Ecto neural progenitor cell (in vitro differentiated cells): ENCODE data around the gene AGPS.
"Not testable (repeated sequence)": the region's sequence is repeated elsewhere in the genome, so short reads cannot be mapped to it uniquely, and the experiment has no call there.

ENCODE experiments used
- DNase-seq: peaks from one replicate; pipeline ENCODE4 v3.0.0-alpha.2; 2018; ENCODE audit warnings: low spot score

The AGPS gene

DNA sequence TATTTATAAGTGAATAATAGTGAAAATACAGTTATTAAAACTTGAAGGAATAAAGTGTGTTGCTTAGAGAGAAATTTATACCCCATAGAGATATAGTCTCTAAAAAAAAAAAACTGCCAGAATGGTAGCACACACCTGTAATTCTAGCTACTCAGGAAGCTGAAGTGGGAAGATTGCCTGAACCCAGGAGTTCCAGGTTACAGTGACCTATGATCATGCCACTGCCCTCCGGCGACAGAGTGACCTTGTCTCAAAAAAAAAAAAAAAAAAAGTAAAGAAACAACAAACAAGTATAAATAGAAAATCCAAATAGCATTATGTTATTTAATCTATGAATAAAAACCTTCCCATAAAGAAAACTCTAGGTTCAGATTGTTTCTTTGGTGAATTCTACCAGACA is 7.4 kb upstream of the AGPS start:
- no peak for DNase-seq

- no peak for DNase-seq
Measured at GRCh38 chr2:177391822-177392372, 676 bp upstream of the AGPS start.

GRCh38 chr2:177393203-177393755 is 706 bp downstream of the AGPS start:
- DNase-seq: no peak

DNA sequence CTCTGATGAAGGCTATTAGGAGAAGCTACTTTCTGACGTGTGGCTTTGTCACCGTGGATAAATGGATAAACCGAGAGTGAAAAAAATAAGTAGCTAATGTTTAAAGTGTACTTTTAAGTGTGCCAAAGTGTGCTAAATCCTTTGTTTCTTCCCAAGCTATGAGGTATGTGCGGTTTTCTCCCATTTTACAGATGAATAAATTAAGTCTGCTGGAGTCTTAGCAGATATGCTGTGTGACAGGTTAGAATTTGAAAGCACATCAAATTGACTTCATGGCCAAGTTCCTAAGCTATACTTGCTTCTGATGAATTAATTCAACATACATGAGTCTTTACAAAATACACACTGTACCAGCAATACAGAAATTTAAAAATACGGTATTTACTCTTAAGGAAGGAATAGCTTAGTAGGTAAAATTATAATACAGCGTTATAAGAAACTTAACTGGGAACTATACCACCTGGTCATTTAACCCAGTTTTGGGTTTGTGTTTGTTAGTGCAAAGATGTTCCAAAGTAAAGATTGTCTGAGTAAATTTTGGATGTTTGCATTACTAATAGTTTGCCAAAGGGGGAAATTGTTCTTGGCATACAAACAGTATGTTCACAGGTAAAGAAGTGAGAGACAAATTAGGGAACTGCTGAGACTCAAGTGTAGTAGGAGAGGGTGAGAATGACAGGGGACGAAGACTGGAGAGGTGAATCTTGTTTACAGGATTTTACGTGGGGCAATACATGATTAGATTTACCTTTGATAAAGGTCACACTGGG is 1.4 kb downstream of the AGPS start:
- DNase-seq: no peak

DNA sequence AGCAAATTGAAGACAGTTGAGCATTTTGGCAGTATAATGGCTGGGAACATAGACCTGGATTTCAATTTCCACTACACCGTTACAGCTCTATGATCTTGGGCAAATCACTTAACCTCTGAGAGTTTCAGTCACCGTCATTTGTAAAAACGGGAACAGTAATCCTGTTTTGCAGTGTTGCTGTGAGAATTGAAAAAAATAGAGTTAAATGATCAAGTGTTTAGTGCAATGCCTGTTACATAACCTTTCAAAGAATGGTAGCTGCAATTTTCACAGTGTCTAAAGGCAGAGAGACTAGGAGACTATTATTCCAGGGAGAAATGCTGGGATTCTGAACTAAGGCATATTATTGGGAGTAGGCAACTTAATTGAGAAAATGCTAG is 2.0 kb downstream of the AGPS start:
- DNase-seq: no peak

DNA sequence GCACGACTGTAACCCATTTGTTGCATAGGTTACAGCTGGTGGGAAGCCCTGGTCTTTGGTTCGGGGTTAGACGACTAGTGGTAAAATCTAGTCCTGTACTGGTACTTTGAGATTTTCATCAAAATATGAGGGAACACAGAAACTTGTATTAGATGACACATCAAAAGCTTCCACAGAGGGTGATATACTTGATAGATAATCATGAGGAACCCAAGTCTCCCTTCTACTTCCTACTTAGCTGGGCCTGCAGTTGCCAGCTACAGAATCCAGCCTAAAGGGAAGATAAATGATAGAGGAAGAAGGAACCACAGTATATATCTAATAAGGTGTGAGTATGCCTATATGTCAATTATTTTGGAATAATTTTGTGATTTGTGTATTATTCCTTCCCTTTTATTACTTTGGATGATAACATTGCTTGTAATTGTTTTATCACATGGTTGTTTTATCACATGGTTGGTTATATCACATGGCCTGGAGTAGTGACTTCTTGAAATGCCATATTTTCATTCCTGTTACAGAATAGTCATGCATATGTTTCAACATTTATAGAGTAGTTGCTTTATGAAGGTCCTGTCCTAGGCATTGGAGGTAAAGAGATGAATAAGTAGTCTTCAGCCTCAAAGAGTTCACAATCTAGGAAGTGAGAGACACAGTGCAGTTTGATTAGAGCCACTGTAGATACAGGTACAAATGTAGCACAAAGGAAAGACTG is 2.9 kb downstream of the AGPS start:
- DNase-seq: no peak

- no peak for DNase-seq
Measured at GRCh38 chr2:177396703-177397460, 4.3 kb downstream of the AGPS start.

GRCh38 chr2:177397481-177398289 is 5.1 kb downstream of the AGPS start:
- no peak for DNase-seq

- DNase-seq: no peak
Measured at GRCh38 chr2:177398290-177398683, 5.7 kb downstream of the AGPS start.

DNA sequence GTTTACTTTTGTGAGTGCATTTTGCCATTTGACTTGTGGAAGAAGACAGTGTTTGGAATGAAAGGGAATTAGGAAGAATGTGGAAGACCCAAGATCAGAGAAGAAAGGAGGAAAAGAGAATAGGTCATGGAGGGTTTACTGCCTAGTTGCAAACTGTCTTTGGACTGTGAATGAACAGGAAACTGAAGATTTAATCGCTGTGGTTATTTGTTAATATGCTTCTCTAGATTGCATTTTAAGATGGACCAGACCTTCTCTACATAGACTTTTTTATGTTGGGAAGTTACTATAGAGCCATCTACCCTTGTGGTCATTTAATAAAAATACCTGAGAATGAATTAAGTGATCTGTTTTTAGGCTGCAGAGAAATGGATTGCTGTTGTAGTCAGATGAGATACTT is 6.2 kb downstream of the AGPS start:
- no peak for DNase-seq

DNA sequence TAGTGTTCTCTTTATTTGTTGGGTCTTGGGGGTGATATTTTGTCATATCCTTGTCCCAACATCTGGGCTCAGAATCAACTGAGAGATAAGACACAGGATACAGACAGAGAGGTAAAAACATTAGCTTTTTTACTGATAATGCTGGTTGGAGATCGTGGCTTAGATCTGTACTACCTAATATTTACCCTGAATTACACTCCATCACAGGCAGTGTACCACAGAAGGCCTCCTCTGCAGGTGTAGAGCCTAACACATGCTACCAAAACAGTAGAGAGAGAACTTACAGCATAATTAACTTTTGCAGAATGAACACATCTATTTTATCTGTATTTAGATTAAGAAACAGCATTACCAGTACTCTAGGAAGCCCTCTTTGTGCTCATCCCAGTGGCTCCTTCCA is 6.8 kb downstream of the AGPS start:
- DNase-seq: no peak

DNA sequence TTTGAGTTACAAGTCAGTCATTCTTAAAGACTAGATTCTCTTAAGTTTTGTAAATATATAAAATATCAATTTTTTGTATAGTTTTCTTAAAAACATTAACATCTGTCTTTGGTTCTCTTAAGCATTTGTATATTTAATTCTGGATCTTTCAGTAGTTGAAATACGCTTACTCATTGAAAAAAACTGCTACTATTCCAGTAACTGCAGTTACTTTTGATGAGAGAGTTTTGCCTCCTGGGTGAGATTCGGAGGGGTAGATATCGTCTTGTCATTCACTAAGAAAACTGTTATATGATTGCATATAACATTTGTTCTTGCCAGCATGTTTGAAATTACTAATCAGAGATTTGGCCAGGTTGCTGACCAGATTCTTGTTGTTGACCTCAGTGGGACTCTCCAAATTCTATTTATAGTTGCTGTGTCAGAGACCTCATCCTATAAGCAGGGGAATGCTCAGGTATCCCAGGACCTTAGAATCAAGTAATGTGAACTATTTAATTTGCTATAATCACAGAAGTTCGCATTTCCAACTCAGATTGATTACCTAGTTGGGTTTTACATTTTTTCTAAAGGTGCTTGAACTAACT is 7.9 kb downstream of the AGPS start:
- no peak for DNase-seq

DNA sequence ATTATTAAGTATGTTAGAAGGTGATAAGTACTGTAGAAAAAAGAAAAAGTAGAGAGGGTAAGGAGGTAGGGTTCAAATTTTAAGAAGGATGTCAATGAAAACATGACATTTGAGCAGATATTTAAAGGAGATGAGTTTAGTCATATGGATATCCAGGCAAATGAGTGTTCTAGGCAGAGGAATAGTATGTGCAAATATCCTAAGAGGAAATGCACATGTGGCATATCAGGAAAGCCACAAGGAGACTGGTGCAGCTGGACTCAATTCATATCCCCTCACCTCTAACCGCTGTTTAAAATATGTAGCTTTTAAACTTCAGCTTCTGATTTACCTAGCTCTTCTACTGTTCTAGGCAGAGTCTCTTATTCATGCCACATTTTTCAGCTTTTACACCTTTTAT is 9.5 kb downstream of the AGPS start:
- DNase-seq: no peak

DNA sequence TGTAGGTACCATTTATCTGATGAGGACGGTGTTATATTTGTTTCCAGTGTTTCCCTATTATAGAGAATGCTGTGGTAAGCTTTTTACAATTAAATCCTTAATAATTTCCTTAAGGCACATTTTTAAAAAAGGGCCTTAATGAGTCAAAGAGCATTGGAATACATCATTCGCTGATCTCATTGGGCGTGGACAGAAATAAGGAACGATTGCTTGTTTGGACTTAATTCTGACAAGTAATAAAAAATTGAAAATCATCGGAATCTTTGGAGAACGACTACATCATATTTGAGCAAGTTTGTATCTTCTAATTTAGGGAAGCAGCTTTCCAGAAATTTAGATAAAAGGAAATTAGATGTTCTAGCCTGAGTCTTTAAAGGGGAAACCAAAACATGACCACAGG is 11.3 kb downstream of the AGPS start:
- no peak for DNase-seq

- DNase-seq: no peak
Measured at GRCh38 chr2:177404243-177404642, 11.7 kb downstream of the AGPS start.

- DNase-seq: no peak
Measured at GRCh38 chr2:177405029-177405692, 12.6 kb downstream of the AGPS start.

DNA sequence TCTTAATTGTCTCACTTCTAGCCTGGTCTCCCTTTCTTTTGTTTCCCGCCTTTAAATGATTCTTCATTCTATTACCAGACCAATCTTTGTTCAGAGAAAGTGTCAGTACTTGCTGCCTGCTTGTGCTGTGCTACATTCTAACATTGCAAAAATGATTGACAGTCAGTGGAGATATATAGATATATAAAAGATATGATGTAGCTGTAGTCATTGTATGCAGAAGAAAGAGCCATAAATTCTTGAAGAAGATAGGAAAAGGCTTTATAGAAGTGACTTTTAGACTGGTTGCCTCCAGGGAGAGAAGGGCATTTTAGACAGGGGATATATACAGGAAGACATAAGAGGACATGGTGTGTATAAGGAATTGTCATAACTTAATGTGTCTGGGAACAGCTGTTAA is 13.6 kb downstream of the AGPS start:
- no peak for DNase-seq

- DNase-seq: no peak
Measured at GRCh38 chr2:177407031-177407430, 14.5 kb downstream of the AGPS start.

GRCh38 chr2:177410629-177411028 is 18.1 kb downstream of the AGPS start:
- not testable (repeated sequence) for DNase-seq

GRCh38 chr2:177413703-177414102 is 21.1 kb downstream of the AGPS start:
- no peak for DNase-seq

DNA sequence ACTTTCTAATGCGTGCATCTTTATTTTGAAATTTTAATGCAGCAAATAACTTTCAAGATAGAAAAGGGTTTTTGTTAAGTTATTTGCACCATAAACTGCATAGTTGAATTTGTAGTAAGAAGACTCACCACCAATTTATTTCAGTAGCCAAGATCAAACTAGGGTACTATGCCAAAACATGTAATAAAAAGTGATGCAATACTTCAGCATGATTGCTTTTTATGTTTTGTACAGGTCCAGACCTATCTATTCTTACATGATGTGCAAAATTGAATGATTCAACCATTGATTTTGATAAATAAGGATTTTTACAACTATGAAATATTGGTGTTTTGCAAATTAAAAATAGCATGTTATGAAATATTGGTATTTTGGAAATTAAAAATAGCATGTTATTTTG is 26.7 kb downstream of the AGPS start:
- DNase-seq: no peak
